Effector memory CD4-positive, alpha-beta T cell (primary cell): ENCODE data around the gene TMEM43.

Experiments
- DNase-seq, 3 donors: peaks; one replicate each; pipeline ENCODE4 v3.0.0-alpha.2; 2020
- H3K27ac ChIP-seq: 2 replicates; pipeline ENCODE4 v1.7.0; 2013; ENCODE audit warnings: mild to moderate bottlenecking, low read length, moderate library complexity; ENCODE audit not compliant: insufficient read depth, poor library complexity, severe bottlenecking
- H3K27me3 ChIP-seq: replicated peaks from 2 replicates; pipeline ENCODE4 v1.7.0; 2013; ENCODE audit warnings: mild to moderate bottlenecking, low read length; ENCODE audit not compliant: insufficient read depth, control insufficient read depth, poor library complexity, severe bottlenecking
- H3K36me3 ChIP-seq: 2 replicates; pipeline ENCODE4 v1.7.0; 2013; ENCODE audit warnings: mild to moderate bottlenecking, low read length, moderate library complexity; ENCODE audit not compliant: control insufficient read depth, insufficient read depth
- H3K4me1 ChIP-seq: 2 replicates; pipeline ENCODE4 v1.7.0; 2013; ENCODE audit warnings: low read length, mild to moderate bottlenecking; ENCODE audit not compliant: control insufficient read depth, insufficient read depth, poor library complexity, severe bottlenecking
- H3K4me3 ChIP-seq: 2 replicates; pipeline ENCODE4 v1.7.0; 2013; ENCODE audit warnings: low read length, low read depth, mild to moderate bottlenecking; ENCODE audit not compliant: insufficient read depth, poor library complexity, severe bottlenecking
- H3K9me3 ChIP-seq: 2 replicates; pipeline ENCODE4 v1.7.0; 2013; ENCODE audit warnings: mild to moderate bottlenecking, low read length, moderate library complexity; ENCODE audit not compliant: control insufficient read depth

Gene TMEM43

GRCh38 chr3:14130230-14130629, 5.4 kb downstream of the TMEM43 start:
- H3K36me3 ChIP-seq = peaks cover 76% of the 10 kb centered on the region
- no peaks in the 10 kb centered on the region for H3K9me3 ChIP-seq
- H3K27me3 ChIP-seq = no peaks in the 10 kb centered on the region
- no peak for DNase-seq
- peaks cover 21% of the 10 kb centered on the region for H3K4me1 ChIP-seq
- no peak overlapping the region for H3K4me3 ChIP-seq
- H3K27ac ChIP-seq = no peak overlapping the region

GRCh38 chr3:14130707-14131106, 5.9 kb downstream of the TMEM43 start:
- no peaks in the 10 kb centered on the region for H3K27me3 ChIP-seq
- no peak overlapping the region for H3K4me3 ChIP-seq
- no peak overlapping the region for H3K27ac ChIP-seq
- H3K36me3 ChIP-seq = peaks cover 81% of the 10 kb centered on the region
- peaks cover 16% of the 10 kb centered on the region for H3K4me1 ChIP-seq
- no peak for DNase-seq
- H3K9me3 ChIP-seq = no peaks in the 10 kb centered on the region

GRCh38 chr3:14131134-14131533, 6.3 kb downstream of the TMEM43 start:
- no peak overlapping the region for H3K27ac ChIP-seq

GRCh38 chr3:14132120-14132519, 7.3 kb downstream of the TMEM43 start:
- Histone ChIP-seq H3K27me3 (no peaks in the 10 kb centered on the region), H3K27ac (no peak overlapping the region), H3K36me3 (peaks cover 93% of the 10 kb centered on the region), H3K9me3 (no peaks in the 10 kb centered on the region), H3K4me1 (peaks cover 2% of the 10 kb centered on the region), H3K4me3 (no peak overlapping the region)
- DNase-seq = no peak

More at GRCh38 chr3:14131134-14131533, 6.3 kb downstream of the TMEM43 start:
- no peaks in the 10 kb centered on the region for H3K9me3 ChIP-seq
- peaks cover 12% of the 10 kb centered on the region for H3K4me1 ChIP-seq
- peaks cover 85% of the 10 kb centered on the region for H3K36me3 ChIP-seq
- no peak overlapping the region for H3K4me3 ChIP-seq
- no peaks in the 10 kb centered on the region for H3K27me3 ChIP-seq
- DNase-seq = no peak

GRCh38 chr3:14132689-14133088, 7.8 kb downstream of the TMEM43 start:
- no peaks in the 10 kb centered on the region for H3K4me1 ChIP-seq
- H3K4me3 ChIP-seq = no peak overlapping the region
- peaks cover 96% of the 10 kb centered on the region for H3K36me3 ChIP-seq
- no peaks in the 10 kb centered on the region for H3K27me3 ChIP-seq
- H3K9me3 ChIP-seq = no peaks in the 10 kb centered on the region
- H3K27ac ChIP-seq = no peak overlapping the region
- DNase-seq = no peak

- Histone ChIP-seq H3K36me3 (peaks cover 96% of the 10 kb centered on the region), H3K27ac (no peak overlapping the region), H3K9me3 (no peaks in the 10 kb centered on the region), H3K27me3 (no peaks in the 10 kb centered on the region), H3K4me1 (no peaks in the 10 kb centered on the region), H3K4me3 (no peak overlapping the region)
- DNase-seq = no peak
Observed at GRCh38 chr3:14133188-14133800, 8.4 kb downstream of the TMEM43 start.

- Histone ChIP-seq H3K27me3 (no peaks in the 10 kb centered on the region), H3K4me3 (no peak overlapping the region), H3K4me1 (no peaks in the 10 kb centered on the region), H3K27ac (no peak overlapping the region), H3K9me3 (no peaks in the 10 kb centered on the region), H3K36me3 (peaks cover 95% of the 10 kb centered on the region)
- DNase-seq = no peak
Observed at GRCh38 chr3:14133876-14134275, 9.0 kb downstream of the TMEM43 start.

GRCh38 chr3:14134291-14134690, 9.4 kb downstream of the TMEM43 start:
- H3K9me3 ChIP-seq = no peaks in the 10 kb centered on the region
- H3K27me3 ChIP-seq = no peaks in the 10 kb centered on the region
- no peaks in the 10 kb centered on the region for H3K4me1 ChIP-seq
- no peak for DNase-seq
- H3K36me3 ChIP-seq = peaks cover 96% of the 10 kb centered on the region
- no peak overlapping the region for H3K27ac ChIP-seq
- no peak overlapping the region for H3K4me3 ChIP-seq

- Histone ChIP-seq H3K27ac (no peak overlapping the region), H3K36me3 (peaks cover 88% of the 10 kb centered on the region), H3K9me3 (no peaks in the 10 kb centered on the region), H3K4me1 (peaks cover 2% of the 10 kb centered on the region), H3K27me3 (no peaks in the 10 kb centered on the region), H3K4me3 (no peak overlapping the region)
- no peak for DNase-seq
Observed at GRCh38 chr3:14135581-14135980, 10.7 kb downstream of the TMEM43 start.

GRCh38 chr3:14137004-14137403, 12.2 kb downstream of the TMEM43 start:
- no peak overlapping the region for H3K27ac ChIP-seq
- no peaks in the 10 kb centered on the region for H3K27me3 ChIP-seq
- no peak for DNase-seq
- H3K4me3 ChIP-seq = no peak overlapping the region
- peaks cover 78% of the 10 kb centered on the region for H3K36me3 ChIP-seq
- H3K9me3 ChIP-seq = no peaks in the 10 kb centered on the region
- H3K4me1 ChIP-seq = peaks cover 16% of the 10 kb centered on the region
